GM23248 (cell line): ENCODE data around the gene USP6. TPM values are rescaled to one million over a fixed set of nuclear protein-coding genes. Genes with fewer than 3 reads are reported as not detected.
"Not testable (repeated sequence)": the region's sequence is repeated elsewhere in the genome, so short reads cannot be mapped to it uniquely, and the experiment has no call there.

Experiments used
- DNase-seq: peaks from one replicate; pipeline ENCODE4 v3.0.0-alpha.2; 2015
- H2AFZ ChIP-seq: fragments of 200-600 bp; sonication (generic); 2 replicates; pipeline ENCODE4 v1.6.1; 2016; ENCODE audit warnings: antibody characterized with exemption
- H3F3A ChIP-seq: fragments of 200-600 bp; sonication (generic); 2 replicates; pipeline ENCODE4 v1.6.1; 2016; ENCODE audit warnings: mild to moderate bottlenecking, antibody characterized with exemption, mixed run types; ENCODE audit not compliant: insufficient read depth
- H3K27ac ChIP-seq: fragments of 200-600 bp; sonication (generic); 2 replicates; pipeline ENCODE4 v1.5.1; 2016; ENCODE audit warnings: mild to moderate bottlenecking
- H3K27me3 ChIP-seq: fragments of 200-600 bp; sonication (generic); replicated peaks from 2 replicates; pipeline ENCODE4 v1.6.1; 2016; ENCODE audit warnings: mild to moderate bottlenecking; ENCODE audit not compliant: insufficient read depth
- H3K36me3 ChIP-seq: fragments of 200-600 bp; sonication (generic); 2 replicates; pipeline ENCODE4 v1.6.1; 2016; ENCODE audit warnings: low read depth, mild to moderate bottlenecking
- H3K4me1 ChIP-seq: fragments of 200-600 bp; sonication (generic); 2 replicates; pipeline ENCODE4 v1.6.1; 2016; ENCODE audit warnings: mild to moderate bottlenecking; ENCODE audit not compliant: insufficient read depth
- H3K4me2 ChIP-seq: fragments of 200-600 bp; sonication (generic); one replicate; pipeline ENCODE4 v1.6.1; 2016; ENCODE audit warnings: mild to moderate bottlenecking; ENCODE audit not compliant: unreplicated experiment
- H3K4me3 ChIP-seq: fragments of 200-600 bp; sonication (generic); 2 replicates; pipeline ENCODE4 v1.5.1; 2016; ENCODE audit warnings: mild to moderate bottlenecking
- H3K79me2 ChIP-seq: fragments of 200-600 bp; sonication (generic); 2 replicates; pipeline ENCODE4 v1.6.1; 2016; ENCODE audit warnings: mild to moderate bottlenecking; ENCODE audit not compliant: insufficient read depth
- H3K9ac ChIP-seq: fragments of 200-600 bp; sonication (generic); 2 replicates; pipeline ENCODE4 v1.6.1; 2016; ENCODE audit warnings: mild to moderate bottlenecking
- H3K9me2 ChIP-seq: fragments of 200-600 bp; sonication (generic); 2 replicates; pipeline ENCODE4 v1.6.1; 2016; ENCODE audit warnings: mixed run types, mild to moderate bottlenecking, moderate library complexity; ENCODE audit not compliant: insufficient read depth
- H3K9me3 ChIP-seq: fragments of 200-600 bp; sonication (generic); one replicate; pipeline ENCODE4 v1.6.1; 2017; ENCODE audit warnings: low read depth
- H4K20me1 ChIP-seq: fragments of 200-600 bp; sonication (generic); 2 replicates; pipeline ENCODE4 v1.6.0; 2016; ENCODE audit not compliant: insufficient read depth
- EZH2 ChIP-seq: fragments of 200-600 bp; sonication (generic); IDR thresholded peaks from 2 replicates; pipeline ENCODE4 v1.6.1; 2018; ENCODE audit warnings: antibody characterized with exemption, mild to moderate bottlenecking; ENCODE audit not compliant: insufficient read depth, poor library complexity, severe bottlenecking
- EZH2phosphoT487 ChIP-seq: fragments of 200-600 bp; sonication (generic); IDR thresholded peaks from 2 replicates; pipeline ENCODE4 v1.6.1; 2018; ENCODE audit warnings: antibody characterized with exemption, moderate library complexity, mild to moderate bottlenecking, low read depth; ENCODE audit not compliant: insufficient read depth
- WGBS, 2 experiments: methylation state at CpG; one replicate each; pipeline ENCODE4 v1.1.6; 2015 to 2017; ENCODE audit warnings: low lambda C conversion rate in 2 of 2, low coverage in 1 of 2; ENCODE audit errors: missing lambda C conversion rate in 2 of 2; 5-methylcytosine and 5-hydroxymethylcytosine counted together
- in situ Hi-C: fragments of 300-500 bp; cut with MboI; formaldehyde crosslinking; loops from 2 replicates; pipeline ENCODE4 v1.15.0; 2020
- polyA plus RNA-seq: library from polyadenylated mRNA; unstranded; fragments of >200 nt; fragmentation: Nextera tagmentation; extraction: Ambion mirVana; gene quantifications from 2 replicates; pipeline ENCODE4 v1.2.1, GENCODE V29; 2016
- total RNA-seq: library from RNA; depleted of rRNA; stranded (reverse); fragments of >200 nt; shearing (Covaris generic); gene quantifications from 2 replicates; pipeline ENCODE4 v1.2.3, GENCODE V29; 2014

USP6 gene
- total and polyA plus RNA-seq, 2 experiments from 2014 or later = 0.25 TPM; not detected in 1

DNA sequence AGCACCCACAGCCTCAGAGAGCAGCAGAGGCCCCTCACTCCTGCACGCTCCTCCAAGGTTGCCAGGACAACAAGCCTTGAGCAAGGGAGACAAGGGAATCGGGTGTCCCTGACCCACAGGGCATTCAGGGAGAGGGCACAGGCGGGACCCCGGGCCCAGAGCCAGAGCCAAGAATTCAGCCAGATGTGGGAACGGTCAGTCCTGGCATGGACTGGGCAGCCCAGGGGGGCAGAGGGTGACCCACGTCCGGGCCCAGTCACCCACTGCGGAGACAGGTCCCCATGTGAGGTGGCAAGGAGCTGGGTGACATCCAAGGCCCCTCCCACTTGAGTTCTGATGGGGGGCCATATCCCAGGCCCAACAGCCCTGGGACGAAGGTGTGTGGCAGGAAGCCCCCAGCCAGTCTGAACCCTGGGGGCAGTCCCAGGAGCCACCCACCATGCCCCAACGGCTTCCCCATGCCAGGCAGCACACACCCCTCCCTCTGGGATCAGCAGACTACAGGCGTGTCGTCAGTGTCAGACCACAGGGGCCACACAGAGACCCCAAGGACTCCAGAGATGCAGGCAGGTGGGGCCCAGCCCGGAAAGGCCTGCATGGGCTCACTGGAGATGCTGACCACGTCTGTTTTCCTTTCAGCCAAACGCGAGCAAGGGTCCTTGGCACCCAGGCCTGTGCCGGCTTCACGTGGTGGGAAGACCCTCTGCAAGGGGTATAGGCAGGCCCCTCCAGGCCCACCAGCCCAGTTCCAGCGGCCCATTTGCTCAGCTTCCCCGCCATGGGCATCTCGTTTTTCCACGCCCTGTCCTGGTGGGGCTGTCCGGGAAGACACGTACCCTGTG is 23.0 kb downstream of the USP6 start:
- no peaks in the 10 kb centered on the region for H3K4me1 ChIP-seq
- H3K9me3 ChIP-seq = no peaks in the 10 kb centered on the region
- H2AFZ ChIP-seq = no peak overlapping the region
- 76 to 80% methylated on average over 24 of the region's 24 CpGs for WGBS, 2 experiments
- no peaks in the 10 kb centered on the region for H3K36me3 ChIP-seq
- DNase-seq = no peak
- no peaks in the 10 kb centered on the region for H3K9me2 ChIP-seq
- no peak overlapping the region for H3K4me2 ChIP-seq
- H3K27ac ChIP-seq = no peak overlapping the region
- H4K20me1 ChIP-seq = no peaks in the 10 kb centered on the region
- in situ Hi-C loops = no loop called here
- no peak overlapping the region for H3K9ac ChIP-seq
- H3F3A ChIP-seq = no peaks in the 10 kb centered on the region
- H3K4me3 ChIP-seq = no peak overlapping the region
- H3K79me2 ChIP-seq = no peaks in the 10 kb centered on the region
- no peaks in the 10 kb centered on the region for H3K27me3 ChIP-seq
- TF ChIP-seq EZH2 (no peak), EZH2phosphoT487 (no peak)

DNA sequence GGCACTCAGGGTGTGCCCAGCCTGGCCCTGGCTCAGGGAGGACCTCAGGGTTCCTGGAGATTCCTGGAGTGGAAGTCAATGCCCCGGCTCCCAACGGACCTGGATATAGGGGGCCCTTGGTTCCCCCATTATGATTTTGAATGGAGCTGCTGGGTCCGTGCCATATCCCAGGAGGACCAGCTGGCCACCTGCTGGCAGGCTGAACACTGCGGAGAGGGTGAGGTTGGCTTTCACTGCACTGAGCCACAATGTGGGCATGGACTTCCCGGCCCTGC is 23.6 kb downstream of the USP6 start:
- no peak for DNase-seq
- Histone ChIP-seq H3K9me3 (no peaks in the 10 kb centered on the region), H3K4me3 (no peak overlapping the region), H4K20me1 (no peaks in the 10 kb centered on the region), H2AFZ (no peak overlapping the region), H3K27me3 (0 out of 2 replicates have a peak, but pooled peaks cover 1% of the 10 kb centered on the region), H3K36me3 (no peaks in the 10 kb centered on the region), H3K4me1 (no peaks in the 10 kb centered on the region), H3K27ac (no peak overlapping the region), H3K4me2 (no peak overlapping the region), H3K9me2 (no peaks in the 10 kb centered on the region), H3F3A (no peaks in the 10 kb centered on the region), H3K9ac (no peak overlapping the region), H3K79me2 (no peaks in the 10 kb centered on the region)
- in situ Hi-C loops = no loop called here
- TF ChIP-seq EZH2phosphoT487 = no peak
- 80 to 85% methylated on average over 4 to 5 of the region's 5 CpGs for WGBS, 2 experiments

DNA sequence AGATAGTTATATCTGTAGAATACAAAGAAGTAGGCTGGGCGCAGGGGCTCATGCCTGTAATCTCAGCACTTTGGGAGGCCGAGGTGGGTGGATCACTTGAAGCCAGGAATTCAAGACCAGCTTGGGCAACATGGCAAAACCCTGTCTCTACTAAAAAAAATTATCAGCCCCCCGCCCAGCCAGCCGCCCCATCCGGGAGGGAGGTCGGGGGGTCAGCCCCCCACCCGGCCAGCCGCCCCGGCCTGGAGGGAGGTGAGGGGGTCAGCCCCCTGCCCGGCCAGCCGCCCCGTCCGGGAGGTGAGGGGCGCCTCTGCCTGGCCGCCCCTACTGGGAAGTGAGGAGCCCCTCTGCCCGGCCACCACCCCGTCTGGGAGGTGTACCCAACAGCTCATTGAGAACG is 27.0 kb downstream of the USP6 start:
- H3K4me1 ChIP-seq, DNase-seq, H3K9ac ChIP-seq, H3K36me3 ChIP-seq, H3F3A ChIP-seq, H3K9me2 ChIP-seq, H3K79me2 ChIP-seq, H3K4me2 ChIP-seq, H3K27ac ChIP-seq, H4K20me1 ChIP-seq, H3K9me3 ChIP-seq, H3K4me3 ChIP-seq, H2AFZ ChIP-seq, in situ Hi-C loops: not testable (repeated sequence)
- 54 to 75% methylated on average over 3 to 16 of the region's 18 CpGs for WGBS, 2 experiments
- H3K27me3 ChIP-seq = peaks cover 18% of the 10 kb centered on the region; the same call in 1 of the 2 replicates

DNA sequence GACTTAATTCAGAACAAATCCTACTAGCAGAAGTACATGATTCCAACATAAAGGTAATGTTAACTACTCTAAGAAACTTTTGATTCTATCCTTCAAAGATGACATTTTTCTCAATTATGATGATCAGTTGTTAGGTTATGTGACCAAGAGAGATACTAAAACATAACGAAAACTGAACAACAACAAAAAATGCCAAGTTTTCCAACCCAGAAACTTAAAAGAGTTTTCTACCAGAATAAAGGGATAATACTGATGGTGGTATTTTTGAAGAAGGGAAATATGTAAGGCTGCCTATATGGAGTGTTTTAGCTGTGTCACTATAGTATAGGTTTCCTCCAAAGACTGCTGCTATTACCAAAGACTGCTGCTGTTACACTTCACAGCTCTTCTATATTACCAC is 30.3 kb downstream of the USP6 start:
- H3K4me1 ChIP-seq, in situ Hi-C loops, H3K9me3 ChIP-seq, H3K4me3 ChIP-seq, H3K36me3 ChIP-seq, H3K4me2 ChIP-seq, H3K9me2 ChIP-seq, H3K79me2 ChIP-seq, H3F3A ChIP-seq, DNase-seq, H3K9ac ChIP-seq, H3K27ac ChIP-seq, H4K20me1 ChIP-seq, H2AFZ ChIP-seq: not testable (repeated sequence)
- peaks cover 18% of the 10 kb centered on the region; the same call in 1 of the 2 replicates for H3K27me3 ChIP-seq
- 38 to 55% methylated on average over 1 of the region's 1 CpG for WGBS, 2 experiments

DNA sequence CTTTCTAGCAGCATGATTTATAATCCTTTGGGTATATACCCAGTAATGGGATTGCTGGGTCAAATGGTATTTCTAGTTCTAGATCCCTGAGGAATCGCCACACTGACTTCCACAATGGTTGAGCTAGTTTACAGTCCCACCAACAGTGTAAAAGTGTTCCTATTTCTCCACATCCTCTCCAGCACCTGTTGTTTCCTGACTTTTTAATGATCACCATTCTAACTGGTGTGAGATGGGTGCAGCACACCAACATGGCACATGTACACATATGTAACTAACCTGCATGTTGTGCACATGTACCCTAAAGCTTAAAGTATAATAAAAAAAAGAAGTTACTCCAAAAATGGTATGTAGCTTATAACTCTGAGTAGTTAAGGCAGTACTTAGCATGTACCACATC is 44.9 kb downstream of the USP6 start:
- H3K36me3 ChIP-seq, H3K9me3 ChIP-seq, H3F3A ChIP-seq, H4K20me1 ChIP-seq, DNase-seq, H3K9ac ChIP-seq, H3K4me3 ChIP-seq, H3K27ac ChIP-seq, H3K4me1 ChIP-seq, H3K4me2 ChIP-seq, H2AFZ ChIP-seq, H3K79me2 ChIP-seq, H3K9me2 ChIP-seq, in situ Hi-C loops: not testable (repeated sequence)
- H3K27me3 ChIP-seq = peaks cover 18% of the 10 kb centered on the region
- WGBS, 2 experiments = 58 to 71% methylated on average over 1 of the region's 1 CpG

DNA sequence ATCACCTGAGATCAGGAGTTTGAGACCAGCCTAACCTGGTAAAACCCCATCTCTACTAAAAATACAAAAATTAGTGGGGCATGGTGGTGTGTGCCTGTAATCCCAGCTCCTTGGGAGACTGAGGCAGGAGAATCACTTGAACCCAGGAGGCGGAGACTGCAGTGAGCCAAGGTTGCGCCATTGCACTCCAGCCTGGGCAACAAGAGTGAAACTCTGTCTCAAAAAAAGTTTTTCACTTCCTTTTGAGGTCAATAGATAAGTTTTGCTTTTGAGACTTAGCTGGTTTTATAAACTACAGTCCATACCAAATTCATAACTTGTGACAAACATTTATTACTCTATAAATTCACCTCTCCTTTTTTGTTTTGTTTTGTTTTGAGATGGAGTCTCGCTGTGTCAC is 46.0 kb downstream of the USP6 start:
- H3K36me3 ChIP-seq, H2AFZ ChIP-seq, in situ Hi-C loops, H3K4me3 ChIP-seq, H3K27ac ChIP-seq, H3K79me2 ChIP-seq, H4K20me1 ChIP-seq, H3K9me2 ChIP-seq, H3K9ac ChIP-seq, H3K4me2 ChIP-seq, H3K9me3 ChIP-seq, DNase-seq: not testable (repeated sequence)
- peaks cover 10% of the 10 kb centered on the region; the same call in 1 of the 2 replicates for H3K4me1 ChIP-seq
- peaks cover 18% of the 10 kb centered on the region for H3K27me3 ChIP-seq
- H3F3A ChIP-seq = peaks cover 10% of the 10 kb centered on the region; the same call in 1 of the 2 replicates
- WGBS, 2 experiments = 65 to 72% methylated on average over 3 of the region's 3 CpGs
